ENCODE results near the gene PREX1. TPM values are rescaled to one million over a fixed set of nuclear protein-coding genes. Genes with fewer than 3 reads are reported as not detected.

Gene PREX1
- total and polyA plus RNA-seq, 2 donors (not counting 1 experiment from before 2014, with no cell fraction given), result 1.0 to 3.1 TPM

GRCh38 chr20:48651271-48651670, 176.5 kb downstream of the PREX1 start:
- no peaks in the 10 kb centered on the region for H3K9me3 ChIP-seq (ENCODE audit: control insufficient read depth, insufficient read depth, low read depth, low read length)
- H3K4me2 ChIP-seq (ENCODE audit: extremely low read depth, insufficient read depth, low read length), result no peak overlapping the region
- no peaks in the 10 kb centered on the region for H4K20me1 ChIP-seq (ENCODE audit: control insufficient read depth, extremely low read depth, insufficient read depth, low read length)
- no peak for DNase-seq (ENCODE audit: low read depth in 2 of 2)
- no peaks in the 10 kb centered on the region for H3K27me3 ChIP-seq (ENCODE audit: control insufficient read depth, insufficient read depth, low read length)
- no peaks in the 10 kb centered on the region for H3K79me2 ChIP-seq (ENCODE audit: control insufficient read depth, insufficient read depth, low read length)
- H3K9ac ChIP-seq (ENCODE audit: insufficient read depth, low read length), result no peak overlapping the region
- H2AFZ ChIP-seq (ENCODE audit: low read length), result no peak overlapping the region
- H3K4me1 ChIP-seq (ENCODE audit: control insufficient read depth, extremely low read depth, insufficient read depth, low read length), result no peaks in the 10 kb centered on the region
- no peak overlapping the region for H3K27ac ChIP-seq (ENCODE audit: insufficient read depth, low read length)
- TF ChIP-seq EZH2 (IDR thresholded peaks at IDR 0.05; ENCODE audit: low read length, missing control alignments), result no peak
- TF ChIP-seq CTCF (conservative IDR thresholded peaks at IDR 0.05 in 1 of 2, IDR thresholded peaks at IDR 0.05 in 1 of 2; ENCODE audit: low read depth in 1 of 2, low read length in 2 of 2), result no peak
- no peaks in the 10 kb centered on the region for H3K36me3 ChIP-seq (ENCODE audit: control insufficient read depth, insufficient read depth, low read length)
- H3K4me3 ChIP-seq (replicated peaks in 1 of 4; ENCODE audit: control extremely low read depth in 1 of 4, insufficient read depth in 1 of 4, low read depth in 3 of 4, low read length in 4 of 4), result no peak overlapping the region

- TF ChIP-seq CTCF (conservative IDR thresholded peaks at IDR 0.05 in 1 of 2, IDR thresholded peaks at IDR 0.05 in 1 of 2; ENCODE audit: low read depth in 1 of 2, low read length in 2 of 2) (no peak), EZH2 (IDR thresholded peaks at IDR 0.05; ENCODE audit: low read length, missing control alignments) (no peak)
- Histone ChIP-seq H3K4me1 (ENCODE audit: control insufficient read depth, extremely low read depth, insufficient read depth, low read length) (no peaks in the 10 kb centered on the region), H3K9me3 (ENCODE audit: control insufficient read depth, insufficient read depth, low read depth, low read length) (no peaks in the 10 kb centered on the region), H3K79me2 (ENCODE audit: control insufficient read depth, insufficient read depth, low read length) (no peaks in the 10 kb centered on the region), H3K27me3 (ENCODE audit: control insufficient read depth, insufficient read depth, low read length) (no peaks in the 10 kb centered on the region), H3K9ac (ENCODE audit: insufficient read depth, low read length) (no peak overlapping the region), H2AFZ (ENCODE audit: low read length) (no peak overlapping the region), H3K4me3 (replicated peaks in 1 of 4; ENCODE audit: control extremely low read depth in 1 of 4, insufficient read depth in 1 of 4, low read depth in 3 of 4, low read length in 4 of 4) (no peak overlapping the region), H3K4me2 (ENCODE audit: extremely low read depth, insufficient read depth, low read length) (no peak overlapping the region), H4K20me1 (ENCODE audit: control insufficient read depth, extremely low read depth, insufficient read depth, low read length) (no peaks in the 10 kb centered on the region), H3K36me3 (ENCODE audit: control insufficient read depth, insufficient read depth, low read length) (no peaks in the 10 kb centered on the region), H3K27ac (ENCODE audit: insufficient read depth, low read length) (no peak overlapping the region)
- no peak for DNase-seq (ENCODE audit: low read depth in 2 of 2)
These were observed 177.9 kb downstream of the PREX1 start for GRCh38 chr20:48649868-48650267.

- H4K20me1 ChIP-seq (ENCODE audit: control insufficient read depth, extremely low read depth, insufficient read depth, low read length), result no peaks in the 10 kb centered on the region
- no peak for TF ChIP-seq CTCF (conservative IDR thresholded peaks at IDR 0.05 in 1 of 2, IDR thresholded peaks at IDR 0.05 in 1 of 2; ENCODE audit: low read depth in 1 of 2, low read length in 2 of 2)
- no peak for TF ChIP-seq EZH2 (IDR thresholded peaks at IDR 0.05; ENCODE audit: low read length, missing control alignments)
- no peaks in the 10 kb centered on the region for H3K27me3 ChIP-seq (ENCODE audit: control insufficient read depth, insufficient read depth, low read length)
- H2AFZ ChIP-seq (ENCODE audit: low read length), result no peak overlapping the region
- H3K4me3 ChIP-seq (replicated peaks in 1 of 4; ENCODE audit: control extremely low read depth in 1 of 4, insufficient read depth in 1 of 4, low read depth in 3 of 4, low read length in 4 of 4), result no peak overlapping the region
- H3K9me3 ChIP-seq (ENCODE audit: control insufficient read depth, insufficient read depth, low read depth, low read length), result no peaks in the 10 kb centered on the region
- H3K27ac ChIP-seq (ENCODE audit: insufficient read depth, low read length), result no peak overlapping the region
- H3K79me2 ChIP-seq (ENCODE audit: control insufficient read depth, insufficient read depth, low read length), result no peaks in the 10 kb centered on the region
- H3K9ac ChIP-seq (ENCODE audit: insufficient read depth, low read length), result no peak overlapping the region
- H3K4me2 ChIP-seq (ENCODE audit: extremely low read depth, insufficient read depth, low read length), result no peak overlapping the region
- no peak for DNase-seq (ENCODE audit: low read depth in 2 of 2)
- H3K36me3 ChIP-seq (ENCODE audit: control insufficient read depth, insufficient read depth, low read length), result no peaks in the 10 kb centered on the region
- H3K4me1 ChIP-seq (ENCODE audit: control insufficient read depth, extremely low read depth, insufficient read depth, low read length), result no peaks in the 10 kb centered on the region
These were observed 178.6 kb downstream of the PREX1 start for GRCh38 chr20:48649104-48649626.

Data from fibroblast of lung (primary cell).